D341Med (cell line): ENCODE results near the gene RNF114.
A peak's percentile ranks its signal among the peaks of the same experiment; 100 is the strongest.

Source experiments
- DNase-seq: peaks from one replicate; pipeline ENCODE4 v3.0.0; 2012; ENCODE audit warnings: low spot score

RNF114 gene

DNA sequence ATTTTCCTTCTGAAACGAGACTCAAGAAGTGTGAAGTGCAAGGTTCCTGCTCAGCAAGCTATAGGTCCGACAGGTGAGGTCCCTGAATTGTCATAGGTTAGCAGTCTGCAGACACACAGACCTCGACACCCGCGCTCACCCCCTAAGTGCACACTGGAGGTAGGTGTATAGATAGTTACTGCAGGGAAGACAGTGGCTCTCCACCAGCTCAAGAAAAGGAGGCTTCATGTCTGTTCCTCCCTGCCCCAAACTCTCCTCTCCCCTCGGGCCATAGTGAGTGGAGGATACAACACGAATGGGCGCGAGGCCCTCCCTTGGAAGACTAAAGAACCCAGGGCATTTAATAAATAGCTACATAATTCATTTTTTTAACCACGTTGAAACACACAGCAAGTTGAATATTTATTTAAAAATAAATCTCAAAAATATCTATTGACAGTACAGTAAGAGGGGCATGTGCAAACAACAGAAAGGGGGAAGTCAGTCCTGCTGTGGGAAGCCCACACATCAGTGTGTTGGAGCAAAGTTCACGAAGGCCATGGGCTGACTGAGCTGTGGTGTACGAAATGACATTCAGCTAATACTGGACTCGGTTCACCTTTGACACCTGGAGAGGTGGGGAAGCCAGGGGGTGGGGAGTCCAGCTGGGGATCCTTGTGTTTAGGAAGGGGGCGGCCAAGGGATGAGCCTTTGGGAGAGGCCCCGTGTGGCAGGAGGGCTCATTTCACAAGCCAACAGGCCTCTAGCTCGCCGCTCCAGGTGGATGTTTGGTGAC lies 31.6 kb upstream of the RNF114 start:
- no peak for DNase-seq

DNA sequence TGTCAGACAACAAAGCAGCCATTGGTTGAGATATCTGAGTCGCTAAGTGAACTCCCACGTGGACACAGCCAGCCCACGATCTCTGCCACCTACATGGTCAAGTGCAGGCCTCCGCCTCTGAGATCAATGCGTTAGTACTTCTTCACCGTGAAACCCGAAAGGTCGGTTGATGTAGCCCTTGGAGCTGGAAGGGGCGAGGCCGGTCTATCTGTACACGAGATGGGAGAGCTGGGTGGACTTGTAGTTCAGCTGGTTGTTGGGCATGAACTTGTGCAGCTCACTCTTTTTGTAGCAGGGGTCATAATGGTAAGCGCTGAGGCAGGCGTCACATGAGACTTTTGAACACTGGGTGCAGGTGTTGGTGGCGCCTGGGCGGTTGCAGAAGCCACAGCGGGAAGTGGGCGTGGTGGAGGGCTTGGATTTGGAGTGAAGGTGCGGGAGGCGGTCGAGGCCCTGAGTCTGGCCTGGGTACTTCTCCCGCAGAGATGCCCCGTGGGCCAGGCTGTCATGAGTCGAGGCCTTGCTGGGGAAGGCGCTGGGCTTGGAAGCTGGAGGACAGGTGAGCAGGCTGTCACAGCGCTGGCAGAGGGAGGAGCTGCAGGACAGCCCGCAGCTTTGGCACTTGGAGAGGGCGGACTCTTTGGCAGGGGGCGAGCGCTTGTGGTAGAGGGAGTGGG lies 30.6 kb upstream of the RNF114 start:
- peak; percentile 14 for DNase-seq

DNA sequence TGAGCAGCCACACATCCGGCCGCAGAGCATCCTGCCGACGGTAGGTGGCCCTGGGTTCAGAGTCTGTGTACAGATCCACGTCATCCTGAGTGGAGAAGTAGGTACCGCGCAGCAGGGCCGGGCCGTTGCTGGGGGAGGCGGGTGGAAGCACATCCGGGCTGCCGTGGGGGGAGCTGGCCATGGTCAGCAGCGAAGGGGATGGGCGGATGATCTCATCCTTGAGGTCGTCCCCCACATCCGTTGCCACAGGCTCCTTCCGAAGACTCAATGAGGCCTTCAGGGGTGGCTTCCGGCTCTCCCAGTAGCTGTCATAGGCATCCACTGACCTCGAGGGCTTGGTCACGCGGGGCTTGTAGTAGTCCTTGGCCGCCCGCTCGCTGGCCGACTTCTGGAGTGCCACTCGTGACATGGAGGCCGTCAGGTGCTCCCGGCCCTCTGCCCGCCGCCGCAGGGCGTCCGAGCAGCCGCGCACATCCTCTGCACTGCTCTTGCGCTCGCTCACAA lies 30.0 kb upstream of the RNF114 start:
- peak; percentile 18 for DNase-seq

- no peak for DNase-seq
Observed at GRCh38 chr20:49906615-49907154, 29.5 kb upstream of the RNF114 start.

DNA sequence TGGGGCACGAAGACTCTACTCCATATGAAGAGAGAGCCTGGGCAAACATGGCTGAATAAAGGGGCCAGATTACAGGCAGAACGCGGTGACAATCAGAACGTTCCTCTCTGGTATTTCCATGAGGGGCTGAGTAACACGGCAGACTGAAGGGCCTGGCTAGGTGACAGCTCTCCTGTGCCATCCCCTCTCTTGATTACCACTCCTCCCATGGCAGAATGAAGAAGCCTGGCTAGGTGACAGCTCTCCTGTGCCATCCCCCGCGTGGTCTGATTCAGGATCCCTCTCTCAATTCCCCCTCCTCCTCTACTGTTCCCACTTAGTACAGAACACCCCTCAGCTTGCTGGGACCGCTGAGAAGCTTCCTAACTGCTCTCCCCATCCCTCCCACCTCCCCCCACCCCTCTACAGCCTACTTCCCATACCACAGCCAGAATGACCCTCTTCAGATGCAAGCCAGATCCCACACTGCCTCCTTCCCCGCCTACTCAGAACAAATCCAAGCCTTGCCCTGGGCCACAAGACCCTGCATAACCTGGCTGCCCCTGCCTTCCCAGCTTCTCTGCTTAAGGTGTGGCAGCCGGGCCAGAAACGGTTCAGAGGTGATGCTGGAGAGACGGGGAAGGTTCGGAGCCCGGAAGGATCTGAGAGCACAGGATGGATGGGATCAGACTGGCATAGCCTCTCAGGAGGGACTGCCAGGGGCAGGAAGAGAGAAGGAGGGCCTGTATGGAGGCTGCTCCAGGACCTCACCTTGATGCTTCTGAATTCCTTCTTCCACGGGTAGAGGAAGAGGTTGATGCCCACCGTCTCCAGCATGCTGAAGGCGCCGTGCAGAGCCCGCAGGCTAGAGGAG lies 28.6 kb upstream of the RNF114 start:
- DNase-seq: no peak

DNA sequence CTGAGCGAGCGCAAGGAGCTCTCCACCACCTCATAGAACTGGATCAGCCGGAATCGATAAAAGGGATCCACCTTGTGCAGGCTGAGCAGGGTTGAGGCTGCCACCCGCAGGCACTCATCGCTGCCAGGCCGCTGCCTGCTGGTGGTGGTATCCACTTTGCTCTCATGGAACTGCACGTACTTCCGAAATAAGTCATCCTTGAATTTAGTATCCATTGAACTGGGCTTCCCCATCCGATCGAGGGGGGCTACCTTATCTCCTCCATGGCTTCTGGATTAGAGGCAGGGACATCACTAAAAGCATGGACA lies 28.0 kb upstream of the RNF114 start:
- DNase-seq: no peak

- DNase-seq: no peak
Observed at GRCh38 chr20:49909499-49910339, 26.5 kb upstream of the RNF114 start.

- no peak for DNase-seq
Observed at GRCh38 chr20:49910340-49910706, 25.9 kb upstream of the RNF114 start.

DNA sequence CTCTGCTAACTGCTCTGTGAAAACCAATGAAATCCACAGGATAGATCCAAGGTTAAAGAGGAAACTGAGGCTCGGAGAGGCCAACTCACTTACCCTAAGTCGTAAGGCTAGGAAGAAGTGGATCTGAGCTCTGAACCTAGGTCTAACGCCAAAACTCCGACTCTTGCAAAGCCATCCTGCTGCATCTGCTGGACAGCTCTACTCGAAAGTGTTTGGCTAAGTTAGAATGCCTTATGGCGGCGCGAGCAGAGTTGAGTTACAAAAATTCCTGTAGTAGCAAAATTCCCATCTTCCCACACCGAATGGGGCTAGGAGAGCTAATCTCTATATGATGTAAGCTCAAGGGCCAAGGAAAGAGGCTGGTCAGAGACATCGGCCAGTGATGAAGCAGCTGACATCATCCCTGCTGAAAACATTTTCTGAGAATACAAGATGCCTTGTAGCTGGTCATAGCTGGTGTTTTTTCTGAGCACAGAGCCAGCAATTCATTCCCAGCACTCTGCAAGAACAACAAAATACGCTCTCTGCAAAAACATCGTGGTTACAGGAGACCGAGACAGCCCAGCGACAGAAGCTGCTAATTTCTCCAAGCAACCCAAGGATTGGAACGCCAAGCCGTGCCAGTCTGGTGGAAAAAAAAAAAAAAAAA lies 22.7 kb upstream of the RNF114 start:
- no peak for DNase-seq

- DNase-seq: no peak
Observed at GRCh38 chr20:49914310-49915117, 21.7 kb upstream of the RNF114 start.

- no peak for DNase-seq
Observed at GRCh38 chr20:49915118-49915379, 21.1 kb upstream of the RNF114 start.

DNA sequence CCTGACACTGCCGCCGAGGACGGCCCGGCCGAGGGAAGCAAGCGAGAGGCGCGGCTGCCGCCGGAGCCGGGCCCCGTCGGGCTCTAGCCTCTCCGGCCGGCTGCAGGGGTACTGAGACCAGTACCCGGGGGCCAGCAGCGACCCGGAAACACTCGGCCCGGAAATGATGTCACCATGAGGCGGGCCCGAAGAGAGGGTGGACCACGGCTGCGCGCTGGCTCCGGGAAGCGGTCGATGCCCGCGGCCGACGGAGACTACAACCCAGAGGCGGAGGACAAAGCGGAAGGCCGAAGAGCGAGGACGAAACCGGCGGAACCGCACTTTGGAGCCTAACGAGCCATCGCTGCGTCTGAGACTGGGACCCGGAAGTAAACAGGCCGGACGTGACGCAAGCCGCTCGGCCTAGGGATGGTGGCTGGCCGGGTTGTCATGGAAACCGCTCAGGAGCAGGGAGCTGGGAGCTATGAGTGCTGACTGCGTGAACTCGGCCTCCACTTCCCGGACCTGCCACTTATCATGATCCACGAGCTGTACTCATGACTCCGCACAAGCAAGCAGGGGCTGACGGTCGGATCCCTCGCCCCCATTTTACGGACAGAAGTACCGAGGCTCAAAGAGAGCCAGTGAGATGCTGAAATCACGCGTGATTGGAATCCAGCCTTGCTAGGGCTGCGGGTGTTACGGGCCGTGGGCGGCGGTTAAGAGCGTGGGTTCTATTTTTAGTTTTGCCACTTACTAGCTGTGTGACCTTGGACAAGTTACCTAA lies 20.6 kb upstream of the RNF114 start, which contains the start of gene SPATA2:
Gene SPATA2 (minus strand): TSS at position 150 of the 766 bp plus-strand sequence. CDS start 7,039 bp downstream, outside the sequence.
- DNase-seq: peak; percentile 97

DNA sequence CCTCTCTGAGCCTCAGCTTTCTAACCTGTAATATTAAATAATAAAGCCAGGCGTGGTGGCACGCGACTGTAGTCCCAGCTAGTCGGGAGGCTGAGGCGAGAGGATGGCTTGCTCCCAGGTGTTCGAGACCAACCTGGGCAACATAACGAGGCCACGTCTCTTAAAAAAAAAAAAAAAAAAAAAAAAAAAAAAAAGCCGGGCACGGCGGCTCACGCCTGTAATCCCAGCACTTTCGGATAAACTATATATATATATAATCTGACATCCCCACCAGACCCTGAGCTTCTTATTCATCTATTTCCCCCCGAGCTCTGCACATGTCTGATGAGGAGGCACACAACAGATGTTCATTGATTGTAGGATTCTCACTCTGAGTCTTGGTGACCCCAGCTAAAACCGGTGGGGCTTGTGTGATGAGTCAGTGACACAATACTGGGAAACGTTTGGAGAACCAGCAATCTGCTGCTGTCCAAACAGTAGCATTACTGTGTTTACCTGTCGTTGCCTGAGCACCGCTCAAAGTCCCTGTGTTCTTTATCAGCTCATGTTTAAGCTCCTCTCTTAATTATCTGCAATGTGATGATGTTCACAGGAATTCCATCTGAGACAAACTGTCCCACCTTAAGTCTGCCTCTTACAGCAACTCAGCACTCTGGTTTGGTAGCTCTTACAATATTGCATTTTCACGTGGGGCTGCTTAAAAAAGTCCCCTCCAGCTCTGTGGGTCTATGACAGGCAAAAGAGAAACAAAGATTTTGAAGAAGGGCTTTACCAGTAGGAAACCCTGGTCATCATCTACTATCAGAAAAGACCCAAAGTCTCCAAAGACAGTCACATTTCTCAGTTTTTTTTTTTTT lies 19.8 kb upstream of the RNF114 start:
- no peak for DNase-seq

- DNase-seq: no peak
Observed at GRCh38 chr20:49918446-49918845, 17.8 kb upstream of the RNF114 start.

DNA sequence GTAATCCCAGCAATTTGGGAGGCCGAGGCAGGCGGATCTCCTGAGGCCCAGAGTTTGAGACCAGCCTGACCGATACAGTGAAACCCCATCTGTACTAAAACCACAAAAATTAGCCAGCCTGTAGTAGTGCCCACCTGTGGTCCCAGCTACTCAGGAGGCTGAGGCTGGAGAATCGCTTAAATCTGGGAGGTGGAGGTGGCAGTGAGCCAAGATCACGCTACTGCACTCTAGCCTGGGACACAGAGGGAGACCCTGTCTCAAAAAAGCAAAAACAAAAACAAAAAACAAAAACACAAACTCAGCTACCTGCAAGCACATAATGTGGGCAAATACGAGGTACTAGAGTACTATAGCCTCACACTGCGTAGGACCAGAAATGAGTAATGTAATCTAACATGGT lies 17.2 kb upstream of the RNF114 start:
- DNase-seq: no peak

- no peak for DNase-seq
Observed at GRCh38 chr20:49919461-49919860, 16.7 kb upstream of the RNF114 start.

- DNase-seq: no peak
Observed at GRCh38 chr20:49924247-49924646, 11.9 kb upstream of the RNF114 start.

DNA sequence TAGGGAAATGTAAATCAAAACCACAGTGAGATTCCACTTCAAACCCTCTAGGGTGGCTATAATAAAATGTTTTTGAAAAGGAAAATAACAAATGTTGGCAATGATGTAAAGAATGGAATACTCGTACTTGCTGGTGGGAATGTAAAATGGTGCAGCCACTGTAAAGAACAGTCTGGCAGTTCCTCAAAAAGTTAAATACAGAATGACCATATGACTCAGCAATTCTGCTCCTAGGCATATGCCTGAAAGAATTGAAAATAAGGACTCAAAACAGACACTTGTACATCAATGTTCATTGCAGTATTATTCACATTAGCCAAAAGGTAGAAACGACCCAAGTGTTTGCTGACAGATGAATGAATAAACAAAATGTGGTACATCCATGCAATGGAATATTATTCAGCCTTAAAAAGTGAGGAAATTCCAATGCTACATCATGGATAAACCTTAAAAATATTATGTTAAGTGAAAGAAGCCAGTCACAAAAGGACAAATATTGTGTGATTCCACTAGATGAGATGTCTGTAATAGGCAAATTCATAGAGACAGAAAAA lies 10.2 kb upstream of the RNF114 start:
- no peak for DNase-seq
